CD14-positive monocyte (primary cell): ENCODE measurements around the gene DBF4B. TPM values are rescaled to one million over a fixed set of nuclear protein-coding genes. Genes with fewer than 3 reads are reported as not detected.

ENCODE experiments used
- DNase-seq, 3 donors: peaks; one replicate each; pipeline ENCODE4 v3.0.0-alpha.2; 2011 to 2022
- H2AFZ ChIP-seq: 2 replicates; pipeline ENCODE4 v1.6.0; 2012; ENCODE audit warnings: mild to moderate bottlenecking, low read depth, low read length, inconsistent platforms; ENCODE audit not compliant: insufficient read depth, poor library complexity, severe bottlenecking
- H3K27ac ChIP-seq, 2 donors: 1 replicate in 1 of 2; 2 replicates in 1 of 2; pipeline ENCODE4 v1.5.1; 2012 to 2013; ENCODE audit warnings: low read length in 2 of 2, control low read depth in 1 of 2, inconsistent platforms in 1 of 2, low read depth in 1 of 2, mild to moderate bottlenecking in 1 of 2
- H3K27me3 ChIP-seq, 2 donors: one replicate each; pipeline versions ENCODE4 v1.6.0 to v1.6.1; 2011 to 2013; ENCODE audit warnings: low read length in 2 of 2; ENCODE audit not compliant: control insufficient read depth in 2 of 2, insufficient read depth in 2 of 2
- H3K36me3 ChIP-seq, 2 donors: replicated peaks in 1 of 2; 1 replicate in 1 of 2; 2 replicates in 1 of 2; pipeline versions ENCODE4 v1.5.1 to v1.6.1; 2012 to 2013; ENCODE audit warnings: low read length in 2 of 2, control low read depth in 1 of 2, inconsistent platforms in 1 of 2, mild to moderate bottlenecking in 1 of 2; ENCODE audit not compliant: insufficient read depth in 2 of 2, control insufficient read depth in 1 of 2
- H3K4me1 ChIP-seq, 2 donors: 1 replicate in 1 of 2; 2 replicates in 1 of 2; pipeline versions ENCODE4 v1.5.1 to v1.6.1; 2012 to 2013; ENCODE audit warnings: low read length in 2 of 2, control low read depth in 1 of 2, inconsistent platforms in 1 of 2, mild to moderate bottlenecking in 1 of 2, moderate library complexity in 1 of 2; ENCODE audit not compliant: insufficient read depth in 2 of 2, control insufficient read depth in 1 of 2
- H3K4me2 ChIP-seq: replicated peaks from 2 replicates; pipeline ENCODE3; 2012; ENCODE audit warnings: low read length, moderate library complexity, mild to moderate bottlenecking; ENCODE audit not compliant: poor library complexity, severe bottlenecking; ENCODE audit errors: extremely low read depth
- H3K4me3 ChIP-seq, 3 experiments: fragments of 200-600 bp in 1 of 3; sonication (generic) in 1 of 3; replicated peaks in 1 of 3; 1 replicate in 2 of 3; 2 replicates in 1 of 3; pipeline ENCODE4 v1.5.1; 2011 to 2013; ENCODE audit warnings: low read length in 3 of 3, mild to moderate bottlenecking in 3 of 3, control low read depth in 2 of 3, low read depth in 2 of 3, inconsistent platforms in 1 of 3, moderate library complexity in 1 of 3
- H3K79me2 ChIP-seq: 2 replicates; pipeline ENCODE4 v1.6.0; 2012; ENCODE audit warnings: mild to moderate bottlenecking, control low read depth, inconsistent platforms, low read length, moderate library complexity; ENCODE audit not compliant: insufficient read depth
- H3K9ac ChIP-seq: 2 replicates; pipeline ENCODE4 v1.6.0; 2017; ENCODE audit warnings: low read length, mild to moderate bottlenecking; ENCODE audit not compliant: insufficient read depth, poor library complexity, severe bottlenecking
- H3K9me3 ChIP-seq, 2 donors: replicated peaks in 1 of 2; 1 replicate in 1 of 2; 2 replicates in 1 of 2; pipeline versions ENCODE4 v1.5.1 to v1.6.1; 2012 to 2013; ENCODE audit warnings: low read length in 2 of 2, control low read depth in 1 of 2; ENCODE audit not compliant: control insufficient read depth in 1 of 2, insufficient read depth in 1 of 2
- H4K20me1 ChIP-seq: 2 replicates; pipeline ENCODE4 v1.6.0; 2012; ENCODE audit warnings: mild to moderate bottlenecking, low read length, control low read depth, moderate library complexity; ENCODE audit not compliant: insufficient read depth
- H3K27ac Mint-ChIP-seq, 7 donors: one replicate each; pipeline ENCODE4 v1.8.0; 2020; ENCODE audit warnings: mild to moderate bottlenecking in 7 of 7, mixed read lengths in 7 of 7, moderate library complexity in 6 of 7, inconsistent platforms in 2 of 7
- H3K27me3 Mint-ChIP-seq, 3 donors: one replicate each; pipeline ENCODE4 v1.8.0; 2021 to 2022; ENCODE audit warnings: low read depth in 3 of 3, mild to moderate bottlenecking in 3 of 3, mixed read lengths in 3 of 3, moderate library complexity in 3 of 3, inconsistent platforms in 1 of 3
- H3K36me3 Mint-ChIP-seq, 2 donors: one replicate each; pipeline ENCODE4 v1.8.0; 2020; ENCODE audit warnings: mixed read lengths in 2 of 2, inconsistent platforms in 1 of 2, mild to moderate bottlenecking in 1 of 2
- H3K4me1 Mint-ChIP-seq: one replicate; pipeline ENCODE4 v1.8.0; 2020; ENCODE audit warnings: mild to moderate bottlenecking, mixed read lengths
- H3K4me3 Mint-ChIP-seq, 2 donors: one replicate each; pipeline ENCODE4 v1.8.0; 2020; ENCODE audit warnings: mild to moderate bottlenecking in 2 of 2, mixed read lengths in 2 of 2, moderate library complexity in 1 of 2
- H3K9me3 Mint-ChIP-seq, 7 donors: one replicate each; pipeline ENCODE4 v1.8.0; 2020 to 2022; ENCODE audit warnings: mixed read lengths in 7 of 7, mild to moderate bottlenecking in 6 of 7, moderate library complexity in 6 of 7, inconsistent platforms in 2 of 7
- CTCF ChIP-seq: fragments of 200-600 bp; IDR thresholded peaks from one replicate; pipeline ENCODE4 v1.8.0; 2022; ENCODE audit warnings: antibody characterized with exemption, mild to moderate bottlenecking
- WGBS: methylation state at CpG from one replicate; pipeline ENCODE4 v1.1.5; 2013; ENCODE audit warnings: missing lambda C conversion rate; ENCODE audit not compliant: insufficient coverage; 5-methylcytosine and 5-hydroxymethylcytosine counted together
- intact Hi-C, 2 donors: fragments of 100-400 bp; cut with micrococcal nuclease; formaldehyde crosslinking; loops; one replicate each; pipeline versions ENCODE4 v1.15.0 to v1.15.1; 2023
- polyA plus RNA-seq, 3 donors: library from polyadenylated mRNA; depleted of rRNA in 1 of 3; unstranded in 2 of 3; stranded (reverse) in 1 of 3; fragments of 300-500 nt in 2 of 3; fragments of >200 nt in 1 of 3; fragmentation: Illumina TruSeq in 2 of 3; gene quantifications; 1 replicate in 2 of 3; 2 replicates in 1 of 3; pipeline ENCODE4 v1.2.3, GENCODE V29; 2012 to 2021

The DBF4B gene
- polyA plus RNA-seq, 3 donors: 0.23 to 2.9 (median 0.34) TPM

- H3K4me3 Mint-ChIP-seq: peak overlapping the region in 1 of 2 donors; percentile 46
- intact Hi-C loops: no loop called here
- H3K79me2 ChIP-seq: no peaks in the 10 kb centered on the region
- peaks cover 22 to 35% of the 10 kb centered on the region in 2 donors for H3K27me3 ChIP-seq
- H2AFZ ChIP-seq: no peak overlapping the region
- H3K27ac Mint-ChIP-seq: peak overlapping the region in 2 of 7 donors; percentile 27 to 67
- H3K36me3 ChIP-seq: no peaks in the 10 kb centered on the region
- peak in 1 of 3 donors; percentile 2 for DNase-seq
- peaks cover 0 to 9% (median 0%) of the 10 kb centered on the region in 7 donors for H3K9me3 Mint-ChIP-seq
- H3K4me3 ChIP-seq: no peak overlapping the region
- peaks cover 40 to 51% (median 43%) of the 10 kb centered on the region in 3 donors for H3K27me3 Mint-ChIP-seq
- no peaks in the 10 kb centered on the region for H4K20me1 ChIP-seq
- H3K4me1 Mint-ChIP-seq: peaks cover 2% of the 10 kb centered on the region
- H3K9me3 ChIP-seq: peaks cover 0 to 6% of the 10 kb centered on the region in 2 donors
- H3K4me1 ChIP-seq: peaks cover 5 to 8% of the 10 kb centered on the region in 2 donors
- TF ChIP-seq CTCF: no peak
- H3K9ac ChIP-seq: no peak overlapping the region
- no peak overlapping the region for H3K4me2 ChIP-seq
- no peak overlapping the region for H3K27ac ChIP-seq
- WGBS: 80% methylated on average over 7 of the region's 10 CpGs
- no peaks in the 10 kb centered on the region for H3K36me3 Mint-ChIP-seq
These were observed 48.8 kb downstream of the DBF4B start for GRCh38 chr17:44757045-44757917.

GRCh38 chr17:44757918-44758413 lies 49.5 kb downstream of the DBF4B start:
- no peak overlapping the region for H3K27ac ChIP-seq
- peaks cover 22 to 35% of the 10 kb centered on the region in 2 donors for H3K27me3 ChIP-seq
- H3K4me1 Mint-ChIP-seq: peaks cover 2% of the 10 kb centered on the region
- no peaks in the 10 kb centered on the region for H3K79me2 ChIP-seq
- H3K4me1 ChIP-seq: peaks cover 5 to 8% of the 10 kb centered on the region in 2 donors
- H3K4me3 ChIP-seq: no peak overlapping the region
- H3K9me3 Mint-ChIP-seq: peaks cover 0 to 9% (median 0%) of the 10 kb centered on the region in 7 donors
- H3K36me3 ChIP-seq: no peaks in the 10 kb centered on the region
- peaks cover 0 to 6% of the 10 kb centered on the region in 2 donors for H3K9me3 ChIP-seq
- intact Hi-C loops: no loop called here
- H3K27me3 Mint-ChIP-seq: peaks cover 41 to 51% (median 43%) of the 10 kb centered on the region in 3 donors
- H3K4me3 Mint-ChIP-seq: peak overlapping the region; percentile 27 to 37
- H3K9ac ChIP-seq: no peak overlapping the region
- no peak overlapping the region for H3K4me2 ChIP-seq
- peak in 1 of 3 donors; percentile 2 for DNase-seq
- WGBS: 26% methylated on average over 4 of the region's 5 CpGs
- H2AFZ ChIP-seq: no peak overlapping the region
- no peaks in the 10 kb centered on the region for H3K36me3 Mint-ChIP-seq
- H4K20me1 ChIP-seq: no peaks in the 10 kb centered on the region
- H3K27ac Mint-ChIP-seq: peak overlapping the region in 1 of 7 donors; percentile 67
- no peak for TF ChIP-seq CTCF
